Measurements from ENCODE around the gene KLB.
A peak's percentile ranks its signal among the peaks of the same experiment; 100 is the strongest.
"Not testable (repeated sequence)": the region's sequence is repeated elsewhere in the genome, so short reads cannot be mapped to it uniquely, and the experiment has no call there.

The KLB gene

DNA sequence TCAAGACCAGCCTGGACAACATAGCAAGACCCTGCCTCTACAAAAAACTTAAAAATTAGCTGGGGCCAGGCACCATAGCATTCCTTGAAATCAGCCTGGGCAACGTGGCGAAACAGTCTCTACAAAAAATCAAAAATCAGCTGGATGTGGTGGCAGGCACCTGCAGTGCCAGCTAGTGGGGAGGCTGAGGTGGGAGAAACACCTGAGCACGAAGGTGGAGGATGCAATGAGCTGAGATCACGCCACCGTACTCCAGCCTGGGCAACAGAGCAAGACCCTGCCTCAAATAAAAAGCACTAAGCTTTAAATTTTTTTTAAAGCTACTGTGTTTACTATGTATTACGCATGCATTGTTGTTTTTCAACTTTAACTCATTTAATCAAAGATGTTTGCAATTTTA is 48.8 kb downstream of the KLB start:
- no peak overlapping the region for H3K4me3 ChIP-seq (ENCODE audit: low read depth in 1 of 2, low read length in 2 of 2)

DNA sequence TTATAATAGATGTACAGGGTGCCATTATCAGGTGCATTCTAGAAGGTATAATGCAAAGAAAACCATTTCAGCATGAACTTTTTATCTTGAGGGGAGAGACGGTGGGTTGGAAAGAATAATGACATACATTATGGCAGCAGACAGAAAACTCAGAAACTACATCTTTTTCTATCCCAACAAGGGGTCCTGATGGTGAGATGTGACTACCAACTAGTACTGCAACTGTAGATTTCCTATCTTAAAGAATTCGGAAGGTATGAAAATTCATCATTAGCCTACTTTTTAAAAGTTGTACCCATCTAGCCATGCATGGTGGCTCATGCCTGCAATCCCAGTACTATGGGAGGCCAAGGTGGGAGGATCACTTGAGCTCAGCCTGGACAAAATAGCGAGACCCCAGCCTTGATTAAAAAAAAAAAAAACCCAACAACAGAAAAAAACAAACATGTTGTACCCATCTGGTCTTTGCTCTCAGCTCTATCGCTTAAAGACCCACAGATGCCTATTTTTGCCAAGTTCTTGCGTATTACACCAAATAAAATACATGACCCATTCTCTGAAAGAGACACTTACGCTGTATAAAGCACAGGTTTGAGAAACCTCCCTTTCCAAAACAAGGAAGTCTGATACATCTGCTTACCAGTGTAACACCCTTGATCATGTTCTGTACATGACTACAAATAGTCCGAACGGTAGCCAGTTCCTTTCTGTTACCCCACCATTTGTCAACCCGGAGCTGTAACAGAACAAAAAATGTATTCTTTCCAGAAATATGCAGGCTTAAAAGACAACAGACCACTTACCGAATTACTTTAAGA is 50.4 kb downstream of the KLB start:
- no peaks in the 10 kb centered on the region for H3K27me3 ChIP-seq (ENCODE audit: insufficient read depth, low read length, poor library complexity)
- H3K9me3 ChIP-seq (ENCODE audit: insufficient read depth, low read length, severe bottlenecking), result no peaks in the 10 kb centered on the region
- peaks cover 64% of the 10 kb centered on the region for H3K36me3 ChIP-seq (ENCODE audit: insufficient read depth, low read length)
- H3K9ac ChIP-seq (ENCODE audit: low read depth, low read length), result peak overlapping the region; percentile 88
- peak overlapping the region; percentile 88; the same call in 1 of the 2 replicates for H3K27ac ChIP-seq (ENCODE audit: low read length)
- TF ChIP-seq EZH2 (IDR thresholded peaks at IDR 0.05; ENCODE audit: borderline replicate concordance, low read depth, low read length, severe bottlenecking), result no peak
- TF ChIP-seq, protein P1, sequence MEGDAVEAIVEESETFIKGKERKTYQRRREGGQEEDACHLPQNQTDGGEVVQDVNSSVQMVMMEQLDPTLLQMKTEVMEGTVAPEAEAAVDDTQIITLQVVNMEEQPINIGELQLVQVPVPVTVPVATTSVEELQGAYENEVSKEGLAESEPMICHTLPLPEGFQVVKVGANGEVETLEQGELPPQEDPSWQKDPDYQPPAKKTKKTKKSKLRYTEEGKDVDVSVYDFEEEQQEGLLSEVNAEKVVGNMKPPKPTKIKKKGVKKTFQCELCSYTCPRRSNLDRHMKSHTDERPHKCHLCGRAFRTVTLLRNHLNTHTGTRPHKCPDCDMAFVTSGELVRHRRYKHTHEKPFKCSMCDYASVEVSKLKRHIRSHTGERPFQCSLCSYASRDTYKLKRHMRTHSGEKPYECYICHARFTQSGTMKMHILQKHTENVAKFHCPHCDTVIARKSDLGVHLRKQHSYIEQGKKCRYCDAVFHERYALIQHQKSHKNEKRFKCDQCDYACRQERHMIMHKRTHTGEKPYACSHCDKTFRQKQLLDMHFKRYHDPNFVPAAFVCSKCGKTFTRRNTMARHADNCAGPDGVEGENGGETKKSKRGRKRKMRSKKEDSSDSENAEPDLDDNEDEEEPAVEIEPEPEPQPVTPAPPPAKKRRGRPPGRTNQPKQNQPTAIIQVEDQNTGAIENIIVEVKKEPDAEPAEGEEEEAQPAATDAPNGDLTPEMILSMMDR (IDR thresholded peaks at IDR 0.05; ENCODE audit: borderline replicate concordance, extremely low read depth, low read length, poor library complexity, severe bottlenecking), result no peak
- H4K20me1 ChIP-seq (ENCODE audit: insufficient read depth, low read length), result peaks cover 53% of the 10 kb centered on the region
- H2AFZ ChIP-seq (ENCODE audit: low read depth, low read length), result no peak overlapping the region
- H3K4me2 ChIP-seq (ENCODE audit: insufficient read depth, low read length), result peak overlapping the region; percentile 80
- H3K79me2 ChIP-seq (ENCODE audit: insufficient read depth, low read length), result peaks cover 54% of the 10 kb centered on the region
- no peak for ATAC-seq (ENCODE audit: insufficient read depth, low read depth)
- peaks cover 42% of the 10 kb centered on the region for H3K4me1 ChIP-seq (ENCODE audit: insufficient read depth, low read length)
- no peak for DNase-seq
- peak overlapping the region; percentile 81 to 88; a peak in 3 of 4 replicates for H3K4me3 ChIP-seq (ENCODE audit: low read depth in 1 of 2, low read length in 2 of 2)

More for the DNA sequence above, 48.8 kb downstream of the KLB start:
- Histone ChIP-seq H3K27ac (ENCODE audit: low read length) (no peak overlapping the region), H4K20me1 (ENCODE audit: insufficient read depth, low read length) (peaks cover 60% of the 10 kb centered on the region), H3K4me1 (ENCODE audit: insufficient read depth, low read length) (peaks cover 33% of the 10 kb centered on the region), H3K36me3 (ENCODE audit: insufficient read depth, low read length) (peaks cover 73% of the 10 kb centered on the region), H3K27me3 (ENCODE audit: insufficient read depth, low read length, poor library complexity) (no peaks in the 10 kb centered on the region), H3K79me2 (ENCODE audit: insufficient read depth, low read length) (peaks cover 47% of the 10 kb centered on the region), H3K9me3 (ENCODE audit: insufficient read depth, low read length, severe bottlenecking) (no peaks in the 10 kb centered on the region), H3K9ac (ENCODE audit: low read depth, low read length) (no peak overlapping the region), H3K4me2 (ENCODE audit: insufficient read depth, low read length) (peak overlapping the region; percentile 80; the same call in 1 of the 2 replicates), H2AFZ (ENCODE audit: low read depth, low read length) (no peak overlapping the region)
- no peak for DNase-seq
- no peak for ATAC-seq (ENCODE audit: insufficient read depth, low read depth)
- TF ChIP-seq, protein P1 (IDR thresholded peaks at IDR 0.05; ENCODE audit: borderline replicate concordance, extremely low read depth, low read length, poor library complexity, severe bottlenecking), result no peak
- no peak for TF ChIP-seq EZH2 (IDR thresholded peaks at IDR 0.05; ENCODE audit: borderline replicate concordance, low read depth, low read length, severe bottlenecking)

DNA sequence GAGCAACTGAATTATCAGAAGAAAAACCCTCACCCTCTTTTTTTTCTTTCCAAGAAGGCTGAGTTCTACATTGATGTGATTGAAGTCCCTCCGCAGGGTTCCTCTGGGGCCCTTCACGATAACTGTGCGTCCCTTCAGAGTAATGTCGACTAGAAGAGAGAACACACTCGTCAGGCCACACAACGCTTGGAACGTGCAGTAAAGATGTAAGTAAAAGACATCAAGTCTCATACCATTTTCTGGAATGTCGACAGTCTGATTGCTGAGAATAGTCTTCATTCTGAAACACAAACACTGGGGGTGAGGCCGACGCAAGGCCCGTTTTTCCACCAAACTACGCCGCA is 51.4 kb downstream of the KLB start:
- H3K79me2 ChIP-seq (ENCODE audit: insufficient read depth, low read length), result peaks cover 54% of the 10 kb centered on the region
- peak overlapping the region; percentile 88 for H3K27ac ChIP-seq (ENCODE audit: low read length)
- H2AFZ ChIP-seq (ENCODE audit: low read depth, low read length), result peak overlapping the region; percentile 88

DNA sequence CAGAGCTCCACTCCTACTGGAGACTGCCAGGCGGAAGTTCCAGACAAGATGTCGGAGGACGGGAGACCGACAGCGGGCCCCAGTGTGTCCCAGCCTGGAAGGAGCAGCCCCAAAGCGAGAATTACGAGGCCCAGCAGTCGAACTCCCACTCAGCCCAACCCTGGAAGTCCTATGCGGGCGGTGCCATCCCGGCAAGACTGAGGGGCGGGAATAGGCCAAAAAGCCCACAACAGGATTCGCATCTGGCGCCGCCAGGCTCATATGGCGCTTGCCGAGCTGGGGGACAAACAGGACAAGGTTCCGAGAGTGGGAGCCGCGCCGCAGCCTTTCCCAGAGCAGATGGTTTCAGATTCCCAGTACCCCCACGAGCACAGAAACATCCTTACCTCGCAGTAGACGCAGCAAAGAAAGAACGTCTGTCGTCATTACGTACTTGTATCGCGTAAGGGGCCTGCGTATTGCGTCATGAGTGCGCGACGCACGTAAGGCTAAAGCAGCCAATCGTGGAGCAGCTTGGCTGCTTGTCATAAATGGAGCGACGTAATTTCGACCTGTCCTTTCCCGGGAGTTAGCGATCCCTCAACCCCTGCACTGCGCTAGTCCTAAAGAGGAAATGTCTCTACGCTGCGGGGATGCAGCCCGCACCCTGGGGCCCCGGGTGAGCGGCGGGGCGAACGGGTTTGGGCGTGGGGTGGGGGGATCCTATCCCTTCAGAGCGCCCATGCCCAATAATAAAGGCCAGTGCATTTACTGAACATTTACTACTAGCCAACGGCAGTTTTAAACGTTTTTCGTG is 52.0 kb downstream of the KLB start, which contains the start of the genes LIAS and RPL9:
TSS of gene LIAS (plus strand) at position 552 of the 796 bp plus-strand sequence. CDS start at position 614, 62 bp downstream.
TSS of gene RPL9 (minus strand) at position 418 of the 796 bp plus-strand sequence. CDS start 483 bp downstream, outside the sequence.
- H3K27me3 ChIP-seq (ENCODE audit: insufficient read depth, low read length, poor library complexity), result no peaks in the 10 kb centered on the region
- peak within 1 kb of the TSS; percentile 81 to 88 for H3K4me3 ChIP-seq (ENCODE audit: low read depth in 1 of 2, low read length in 2 of 2)
- H3K4me1 ChIP-seq (ENCODE audit: insufficient read depth, low read length), result peaks cover 42% of the 10 kb centered on the region
- peak within 1 kb of the TSS; percentile 88 for H3K27ac ChIP-seq (ENCODE audit: low read length)
- DNase-seq, result peak; percentile 96
- H2AFZ ChIP-seq (ENCODE audit: low read depth, low read length), result peak within 1 kb of the TSS; percentile 88
- ATAC-seq (ENCODE audit: insufficient read depth, low read depth), result peak; percentile 89
- peaks cover 39% of the 10 kb centered on the region for H4K20me1 ChIP-seq (ENCODE audit: insufficient read depth, low read length)
- peaks cover 54% of the 10 kb centered on the region for H3K79me2 ChIP-seq (ENCODE audit: insufficient read depth, low read length)
- peak within 1 kb of the TSS; percentile 88 for H3K9ac ChIP-seq (ENCODE audit: low read depth, low read length)
- TF ChIP-seq, protein P1 (IDR thresholded peaks at IDR 0.05; ENCODE audit: borderline replicate concordance, extremely low read depth, low read length, poor library complexity, severe bottlenecking), result no peak
- TF ChIP-seq EZH2 (IDR thresholded peaks at IDR 0.05; ENCODE audit: borderline replicate concordance, low read depth, low read length, severe bottlenecking), result no peak
- H3K36me3 ChIP-seq (ENCODE audit: insufficient read depth, low read length), result peaks cover 61% of the 10 kb centered on the region
- peak within 1 kb of the TSS; percentile 80 for H3K4me2 ChIP-seq (ENCODE audit: insufficient read depth, low read length)
- H3K9me3 ChIP-seq (ENCODE audit: insufficient read depth, low read length, severe bottlenecking), result no peaks in the 10 kb centered on the region

More for the DNA sequence above, 51.4 kb downstream of the KLB start:
- Histone ChIP-seq H3K9ac (ENCODE audit: low read depth, low read length) (peak overlapping the region; percentile 88), H3K36me3 (ENCODE audit: insufficient read depth, low read length) (peaks cover 61% of the 10 kb centered on the region), H3K4me3 (ENCODE audit: low read depth in 1 of 2, low read length in 2 of 2) (peak overlapping the region; percentile 81 to 88), H3K4me1 (ENCODE audit: insufficient read depth, low read length) (peaks cover 42% of the 10 kb centered on the region), H3K4me2 (ENCODE audit: insufficient read depth, low read length) (peak overlapping the region; percentile 80), H4K20me1 (ENCODE audit: insufficient read depth, low read length) (peaks cover 45% of the 10 kb centered on the region)
- ATAC-seq (ENCODE audit: insufficient read depth, low read depth); H3K9me3 ChIP-seq (ENCODE audit: insufficient read depth, low read length, severe bottlenecking); H3K27me3 ChIP-seq (ENCODE audit: insufficient read depth, low read length, poor library complexity); DNase-seq: not testable (repeated sequence)

Data from DND-41 (cell line).